Vagina (tissue), 2 donors: ENCODE data around the gene CXCR3. TPM values are rescaled to one million over a fixed set of nuclear protein-coding genes. Genes with fewer than 3 reads are reported as not detected.

ENCODE experiments used
- DNase-seq, 2 donors: peaks; one replicate each; pipeline ENCODE4 v3.0.0-alpha.2; 2017; ENCODE audit errors: extremely low spot score in 2 of 2
- H3K27ac ChIP-seq: fragments of 200-600 bp; sonication (generic); one replicate; pipeline ENCODE4 v1.5.1; 2019
- H3K27me3 ChIP-seq: fragments of 200-600 bp; sonication (generic); one replicate; pipeline ENCODE4 v1.5.1; 2019
- H3K36me3 ChIP-seq, 2 donors: fragments of 200-600 bp; sonication (generic); one replicate each; pipeline ENCODE4 v1.5.1; 2017 to 2019
- H3K4me1 ChIP-seq: fragments of 200-600 bp; sonication (generic); one replicate; pipeline ENCODE4 v1.5.1; 2019
- H3K4me3 ChIP-seq, 2 donors: fragments of 200-600 bp; sonication (generic); 1 replicate in 1 of 2; 2 replicates in 1 of 2; pipeline ENCODE4 v1.5.1; 2016 to 2019
- H3K9me3 ChIP-seq: fragments of 200-600 bp; sonication (generic); one replicate; pipeline ENCODE4 v1.5.1; 2019
- CTCF ChIP-seq, 3 experiments: fragments of 450-650 bp in 2 of 3; fragments of 200-600 bp in 1 of 3; sonication (generic) in 1 of 3; IDR thresholded peaks; one replicate each; pipeline ENCODE4 v1.5.1; 2017 to 2019; ENCODE audit warnings: antibody characterized with exemption in 3 of 3, mild to moderate bottlenecking in 2 of 3, moderate library complexity in 2 of 3
- POLR2A ChIP-seq, 2 donors: fragments of 450-650 bp; IDR thresholded peaks; one replicate each; pipeline ENCODE4 v1.6.1; 2017; ENCODE audit warnings: antibody characterized with exemption in 2 of 2, mild to moderate bottlenecking in 2 of 2, moderate library complexity in 2 of 2
- POLR2AphosphoS5 ChIP-seq, 2 donors: sonication (generic); formaldehyde crosslinking; IDR thresholded peaks; one replicate each; pipeline ENCODE4 v1.9.0; 2017; ENCODE audit warnings: antibody characterized with exemption in 2 of 2, mild to moderate bottlenecking in 2 of 2, low read depth in 1 of 2; ENCODE audit not compliant: insufficient read depth in 1 of 2
- intact Hi-C: fragments of 100-400 bp; cut with DNase I; formaldehyde crosslinking; loops from one replicate; pipeline ENCODE4 v1.15.1; 2023
- total RNA-seq: library from RNA; depleted of rRNA; stranded (reverse); fragments of >200 nt; gene quantifications from one replicate; pipeline ENCODE4 v1.2.3, GENCODE V29; 2016

CXCR3 gene
- total RNA-seq, 1 donor from 2014 or later = not detected

DNA sequence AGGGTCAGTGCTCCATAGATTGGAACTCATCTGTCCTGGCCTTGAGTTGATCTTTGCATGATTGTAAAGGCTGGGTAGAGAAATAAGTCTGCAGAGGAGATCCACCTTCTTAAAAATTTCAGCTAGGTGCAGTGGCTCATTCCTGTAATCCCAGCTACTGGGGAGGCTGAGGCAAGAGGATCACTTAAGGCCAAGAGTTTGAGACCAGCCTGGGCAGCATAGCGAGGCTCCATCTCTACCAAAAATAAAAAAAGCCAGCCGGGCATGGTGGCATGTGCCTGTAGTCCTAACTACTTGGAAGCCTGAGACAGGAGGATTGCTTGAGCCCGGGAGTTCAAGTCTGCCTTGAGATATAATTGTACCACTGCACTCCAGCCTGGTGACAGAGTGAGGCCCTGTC is 476 bp upstream of the CXCR3 start:
- no peaks in the 10 kb centered on the region for H3K9me3 ChIP-seq
- H3K4me3 ChIP-seq = no peak overlapping the region
- no peak overlapping the region for H3K27ac ChIP-seq
- peaks cover 0 to 4% of the 10 kb centered on the region in 2 donors for H3K36me3 ChIP-seq
- TF ChIP-seq CTCF (IDR thresholded peaks at IDR 0.05) (no peak), POLR2AphosphoS5 (IDR thresholded peaks at IDR 0.05; ENCODE audit: insufficient read depth in 1 of 2, low read depth in 1 of 2) (no peak), POLR2A (IDR thresholded peaks at IDR 0.05) (no peak)
- H3K27me3 ChIP-seq = no peaks in the 10 kb centered on the region
- intact Hi-C loops = no loop called here
- peaks cover 22% of the 10 kb centered on the region for H3K4me1 ChIP-seq
- DNase-seq = no peak

DNA sequence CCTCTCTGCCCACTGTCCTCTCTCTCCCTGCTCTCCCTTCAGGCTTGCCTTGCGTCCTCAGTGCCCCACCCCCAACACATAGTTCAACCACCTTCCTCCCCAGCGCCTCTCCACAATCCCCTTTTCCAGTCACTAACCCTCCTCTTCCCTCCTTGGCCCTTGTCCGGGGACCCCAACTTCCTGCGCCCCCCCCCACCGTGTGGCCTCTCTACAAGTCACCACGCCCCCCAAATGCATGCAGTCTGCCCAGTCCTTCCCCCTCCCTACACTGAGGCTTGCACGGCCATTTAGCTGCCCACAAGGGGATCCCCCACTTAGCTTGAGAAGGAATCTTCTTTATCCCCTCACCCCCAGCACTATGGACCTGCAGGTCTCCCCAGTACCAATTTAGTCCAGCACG is 569 bp downstream of the CXCR3 start:
- Histone ChIP-seq H3K4me3 (no peak overlapping the region), H3K36me3 (peaks cover 0 to 10% of the 10 kb centered on the region in 2 donors), H3K27ac (no peak overlapping the region), H3K27me3 (no peaks in the 10 kb centered on the region), H3K4me1 (peaks cover 13% of the 10 kb centered on the region), H3K9me3 (no peaks in the 10 kb centered on the region)
- intact Hi-C loops = no loop called here
- TF ChIP-seq POLR2AphosphoS5 (IDR thresholded peaks at IDR 0.05; ENCODE audit: insufficient read depth in 1 of 2, low read depth in 1 of 2) (no peak), CTCF (IDR thresholded peaks at IDR 0.05) (no peak), POLR2A (IDR thresholded peaks at IDR 0.05) (no peak)
- DNase-seq = no peak

- no peak overlapping the region for H3K27ac ChIP-seq
- no peak for TF ChIP-seq CTCF (IDR thresholded peaks at IDR 0.05)
- TF ChIP-seq POLR2AphosphoS5 (IDR thresholded peaks at IDR 0.05; ENCODE audit: insufficient read depth in 1 of 2, low read depth in 1 of 2) = no peak
- no peak for TF ChIP-seq POLR2A (IDR thresholded peaks at IDR 0.05)
- no peaks in the 10 kb centered on the region for H3K27me3 ChIP-seq
- intact Hi-C loops = no loop called here
- no peak for DNase-seq
- peaks cover 0 to 16% of the 10 kb centered on the region in 2 donors for H3K36me3 ChIP-seq
- H3K4me3 ChIP-seq = no peak overlapping the region
- H3K9me3 ChIP-seq = no peaks in the 10 kb centered on the region
- H3K4me1 ChIP-seq = peaks cover 5% of the 10 kb centered on the region
Measured at GRCh38 chrX:71616672-71617529, 1.4 kb downstream of the CXCR3 start.

- TF ChIP-seq CTCF (IDR thresholded peaks at IDR 0.05) (no peak), POLR2A (IDR thresholded peaks at IDR 0.05) (no peak), POLR2AphosphoS5 (IDR thresholded peaks at IDR 0.05; ENCODE audit: insufficient read depth in 1 of 2, low read depth in 1 of 2) (no peak)
- peaks cover 0 to 25% of the 10 kb centered on the region in 2 donors for H3K36me3 ChIP-seq
- intact Hi-C loops = no loop called here
- no peak for DNase-seq
- H3K27me3 ChIP-seq = no peaks in the 10 kb centered on the region
- H3K4me1 ChIP-seq = no peaks in the 10 kb centered on the region
- no peak overlapping the region for H3K27ac ChIP-seq
- H3K4me3 ChIP-seq = no peak overlapping the region
- H3K9me3 ChIP-seq = no peaks in the 10 kb centered on the region
Measured at GRCh38 chrX:71615954-71616353, 2.4 kb downstream of the CXCR3 start.

GRCh38 chrX:71615056-71615455 is 3.3 kb downstream of the CXCR3 start:
- intact Hi-C loops = no loop called here
- H3K27ac ChIP-seq = no peak overlapping the region
- DNase-seq = no peak
- no peaks in the 10 kb centered on the region for H3K9me3 ChIP-seq
- H3K27me3 ChIP-seq = no peaks in the 10 kb centered on the region
- no peaks in the 10 kb centered on the region for H3K4me1 ChIP-seq
- H3K4me3 ChIP-seq = no peak overlapping the region
- TF ChIP-seq POLR2A (IDR thresholded peaks at IDR 0.05) (no peak), CTCF (IDR thresholded peaks at IDR 0.05) (no peak), POLR2AphosphoS5 (IDR thresholded peaks at IDR 0.05; ENCODE audit: insufficient read depth in 1 of 2, low read depth in 1 of 2) (no peak)
- H3K36me3 ChIP-seq = peaks cover 0 to 31% of the 10 kb centered on the region in 2 donors
